Measurements from ENCODE around the gene PPP1R14C. TPM values are rescaled to one million over a fixed set of nuclear protein-coding genes. Genes with fewer than 3 reads are reported as not detected.

The PPP1R14C gene
- polyA plus RNA-seq, 1 donor (not counting 4 experiments of a cell fraction or from before 2014, with no cell fraction given): 50.6 TPM

DNA sequence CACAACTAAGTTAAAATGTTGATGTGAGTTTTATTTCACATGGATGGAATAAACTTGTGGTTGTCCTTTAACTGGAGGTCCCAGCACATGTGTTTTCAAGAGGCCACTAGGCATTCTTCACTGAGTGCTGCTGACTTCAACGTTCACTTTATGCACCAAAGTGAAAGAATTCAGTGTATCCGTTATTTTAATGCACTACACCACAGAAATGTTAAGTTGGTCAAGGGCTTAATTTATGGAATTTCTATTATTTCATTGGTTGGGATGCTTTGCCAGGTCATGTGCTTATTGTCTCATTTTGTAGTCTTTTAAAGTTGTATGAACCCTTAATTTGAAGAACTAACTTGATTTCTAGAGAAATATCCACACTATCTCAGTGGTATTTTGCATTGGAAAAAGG, 106.4 kb downstream of the PPP1R14C start:
- Histone ChIP-seq H3K27ac (ENCODE audit: control insufficient read depth, insufficient read depth, low read length) (no peak overlapping the region), H4K20me1 (ENCODE audit: control insufficient read depth, extremely low read depth, insufficient read depth, low read length) (no peaks in the 10 kb centered on the region), H3K27me3 (ENCODE audit: control insufficient read depth, extremely low read depth, insufficient read depth, low read length) (no peaks in the 10 kb centered on the region), H3K36me3 (ENCODE audit: control insufficient read depth in 2 of 2, extremely low read depth in 1 of 2, insufficient read depth in 2 of 2, low read length in 2 of 2) (peaks cover 4 to 8% of the 10 kb centered on the region in 2 experiments), H3K4me3 (ENCODE audit: control insufficient read depth in 2 of 3, extremely low read depth in 1 of 3, insufficient read depth in 2 of 3, low read depth in 1 of 3, low read length in 3 of 3) (no peak overlapping the region), H3K9me3 (ENCODE audit: control insufficient read depth, low read depth, low read length) (peaks cover 7% of the 10 kb centered on the region), H3K4me1 (ENCODE audit: control insufficient read depth, extremely low read depth, insufficient read depth, low read length) (peaks cover 40% of the 10 kb centered on the region), H3K79me2 (ENCODE audit: control insufficient read depth, insufficient read depth, low read length) (peaks cover 5% of the 10 kb centered on the region), H3K4me2 (ENCODE audit: control insufficient read depth, extremely low read depth, insufficient read depth, low read depth, low read length) (no peak overlapping the region), H3K9ac (ENCODE audit: control insufficient read depth, extremely low read depth, insufficient read depth, low read length) (no peak overlapping the region), H2AFZ (ENCODE audit: control insufficient read depth, low read length) (no peak overlapping the region), H3K9me1 (ENCODE audit: control insufficient read depth, extremely low read depth, insufficient read depth, low read length) (no peaks in the 10 kb centered on the region)
- FAIRE-seq (no peak), DNase-seq (ENCODE audit: low read depth, low spot score) (no peak)
- dilution Hi-C loops (cut with MboI; ENCODE audit: extremely low pct_ligation_motif_present, low sequenced_read_pairs): no loop called here
- TF ChIP-seq, protein P1, sequence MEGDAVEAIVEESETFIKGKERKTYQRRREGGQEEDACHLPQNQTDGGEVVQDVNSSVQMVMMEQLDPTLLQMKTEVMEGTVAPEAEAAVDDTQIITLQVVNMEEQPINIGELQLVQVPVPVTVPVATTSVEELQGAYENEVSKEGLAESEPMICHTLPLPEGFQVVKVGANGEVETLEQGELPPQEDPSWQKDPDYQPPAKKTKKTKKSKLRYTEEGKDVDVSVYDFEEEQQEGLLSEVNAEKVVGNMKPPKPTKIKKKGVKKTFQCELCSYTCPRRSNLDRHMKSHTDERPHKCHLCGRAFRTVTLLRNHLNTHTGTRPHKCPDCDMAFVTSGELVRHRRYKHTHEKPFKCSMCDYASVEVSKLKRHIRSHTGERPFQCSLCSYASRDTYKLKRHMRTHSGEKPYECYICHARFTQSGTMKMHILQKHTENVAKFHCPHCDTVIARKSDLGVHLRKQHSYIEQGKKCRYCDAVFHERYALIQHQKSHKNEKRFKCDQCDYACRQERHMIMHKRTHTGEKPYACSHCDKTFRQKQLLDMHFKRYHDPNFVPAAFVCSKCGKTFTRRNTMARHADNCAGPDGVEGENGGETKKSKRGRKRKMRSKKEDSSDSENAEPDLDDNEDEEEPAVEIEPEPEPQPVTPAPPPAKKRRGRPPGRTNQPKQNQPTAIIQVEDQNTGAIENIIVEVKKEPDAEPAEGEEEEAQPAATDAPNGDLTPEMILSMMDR (optimal IDR thresholded peaks at IDR 0.05 in 1 of 3, IDR thresholded peaks at IDR 0.05 in 1 of 3, conservative IDR thresholded peaks at IDR 0.05 in 1 of 3; ENCODE audit: extremely low read depth in 1 of 3, insufficient read depth in 2 of 3, low read length in 3 of 3): no peak
- TF ChIP-seq EZH2 (IDR thresholded peaks at IDR 0.05; ENCODE audit: low read length): no peak

DNA sequence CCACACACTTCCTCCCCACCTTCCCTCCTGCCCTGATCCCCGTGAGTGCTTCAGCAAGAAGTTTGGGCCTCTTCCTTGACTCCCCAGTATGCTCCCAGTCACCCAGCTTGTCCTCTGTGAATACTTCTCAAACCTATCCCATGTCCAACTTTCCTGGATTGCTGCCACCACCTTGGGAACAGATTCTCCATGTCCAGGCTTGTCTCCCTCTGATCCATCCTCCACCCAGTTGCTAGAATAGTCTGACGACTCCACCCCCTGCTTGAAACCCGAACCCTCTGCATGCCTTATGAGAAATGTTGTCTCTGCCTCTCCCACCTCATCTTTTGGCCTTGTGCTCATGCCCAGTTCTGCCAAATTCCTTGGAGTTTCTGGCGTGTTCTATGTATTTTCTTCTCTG, 108.0 kb downstream of the PPP1R14C start:
- H2AFZ ChIP-seq (ENCODE audit: control insufficient read depth, low read length): no peak overlapping the region
- H3K4me1 ChIP-seq (ENCODE audit: control insufficient read depth, extremely low read depth, insufficient read depth, low read length): peaks cover 56% of the 10 kb centered on the region
- peaks cover 4 to 8% of the 10 kb centered on the region in 2 experiments for H3K36me3 ChIP-seq (ENCODE audit: control insufficient read depth in 2 of 2, extremely low read depth in 1 of 2, insufficient read depth in 2 of 2, low read length in 2 of 2)
- H3K9me3 ChIP-seq (ENCODE audit: control insufficient read depth, low read depth, low read length): peaks cover 7% of the 10 kb centered on the region
- peak overlapping the region; percentile 55 for H3K9ac ChIP-seq (ENCODE audit: control insufficient read depth, extremely low read depth, insufficient read depth, low read length)
- no peak for TF ChIP-seq EZH2 (IDR thresholded peaks at IDR 0.05; ENCODE audit: low read length)
- TF ChIP-seq, protein P1 (optimal IDR thresholded peaks at IDR 0.05 in 1 of 3, IDR thresholded peaks at IDR 0.05 in 1 of 3, conservative IDR thresholded peaks at IDR 0.05 in 1 of 3; ENCODE audit: extremely low read depth in 1 of 3, insufficient read depth in 2 of 3, low read length in 3 of 3): no peak
- peak overlapping the region in 1 of 3 experiments; percentile 9 for H3K4me3 ChIP-seq (ENCODE audit: control insufficient read depth in 2 of 3, extremely low read depth in 1 of 3, insufficient read depth in 2 of 3, low read depth in 1 of 3, low read length in 3 of 3)
- H3K79me2 ChIP-seq (ENCODE audit: control insufficient read depth, insufficient read depth, low read length): no peaks in the 10 kb centered on the region
- dilution Hi-C loops (cut with MboI; ENCODE audit: extremely low pct_ligation_motif_present, low sequenced_read_pairs): no loop called here
- H3K27me3 ChIP-seq (ENCODE audit: control insufficient read depth, extremely low read depth, insufficient read depth, low read length): no peaks in the 10 kb centered on the region
- no peaks in the 10 kb centered on the region for H4K20me1 ChIP-seq (ENCODE audit: control insufficient read depth, extremely low read depth, insufficient read depth, low read length)
- FAIRE-seq: peak; percentile 98
- peak; percentile 96 for DNase-seq (ENCODE audit: low read depth, low spot score)
- H3K27ac ChIP-seq (ENCODE audit: control insufficient read depth, insufficient read depth, low read length): peak overlapping the region; percentile 100
- peak overlapping the region; percentile 67 for H3K4me2 ChIP-seq (ENCODE audit: control insufficient read depth, extremely low read depth, insufficient read depth, low read depth, low read length)
- H3K9me1 ChIP-seq (ENCODE audit: control insufficient read depth, extremely low read depth, insufficient read depth, low read length): no peaks in the 10 kb centered on the region

All from keratinocyte (primary cell).